Activated CD8-positive, alpha-beta memory T cell treated with anti-CD3 and anti-CD28 coated beads for 24 hours (primary cell): Measurements from ENCODE around the gene UBAC2.

Source experiments
- DNase-seq: peaks from one replicate; pipeline ENCODE4 v3.0.0-alpha.2; 2020

UBAC2 gene

GRCh38 chr13:99272481-99272880, 71.8 kb downstream of the UBAC2 start:
- no peak for DNase-seq

- no peak for DNase-seq
Observed at GRCh38 chr13:99273128-99273527, 72.5 kb downstream of the UBAC2 start.

GRCh38 chr13:99275093-99275469, 74.4 kb downstream of the UBAC2 start:
- DNase-seq = no peak

GRCh38 chr13:99276706-99277105, 76.1 kb downstream of the UBAC2 start:
- no peak for DNase-seq

- DNase-seq = no peak
Observed at GRCh38 chr13:99277629-99278028, 77.0 kb downstream of the UBAC2 start.

GRCh38 chr13:99278200-99278599, 77.5 kb downstream of the UBAC2 start:
- DNase-seq = no peak

- no peak for DNase-seq
Observed at GRCh38 chr13:99278843-99279242, 78.2 kb downstream of the UBAC2 start.

DNA sequence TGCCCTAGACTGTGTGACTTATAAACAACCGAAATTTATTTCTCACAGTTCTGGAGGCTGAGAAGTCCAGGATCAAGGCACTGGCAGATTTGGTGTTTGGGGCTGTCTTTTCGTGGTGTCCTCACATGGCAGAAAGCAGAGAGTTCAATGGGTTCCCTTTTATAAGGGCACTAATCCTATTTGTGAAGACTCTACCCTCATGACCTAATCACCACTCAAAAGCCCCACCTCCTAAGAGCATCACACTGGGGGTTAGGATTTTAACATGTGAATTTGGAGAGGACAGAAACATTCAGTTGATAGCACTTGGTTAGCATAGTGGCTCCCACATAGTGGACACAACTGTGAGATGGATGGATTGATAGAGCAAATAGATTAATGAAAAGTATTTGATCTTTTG, 79.0 kb downstream of the UBAC2 start:
- DNase-seq = no peak

GRCh38 chr13:99280166-99280565, 79.5 kb downstream of the UBAC2 start:
- no peak for DNase-seq

DNA sequence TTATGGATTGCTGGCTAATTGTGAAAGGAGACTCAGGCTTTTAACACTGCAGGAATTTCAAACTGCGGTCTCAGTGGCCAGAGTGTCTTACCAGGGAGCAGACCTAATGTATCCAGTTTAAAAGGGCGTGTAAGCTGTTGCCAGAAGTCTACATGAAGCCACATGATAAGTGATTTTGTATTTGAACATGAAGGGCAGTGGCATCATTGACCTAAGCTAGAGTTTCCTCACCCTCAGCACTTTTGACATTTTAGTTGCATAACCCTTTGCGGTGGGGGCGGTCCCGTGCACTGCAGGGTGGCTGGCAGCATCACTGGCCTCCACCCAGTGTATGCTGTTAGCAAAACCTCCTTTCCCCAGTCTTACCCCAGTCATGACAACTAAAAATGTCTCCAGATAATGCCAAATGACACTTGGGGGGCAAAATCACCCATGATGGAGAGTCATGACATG, 81.2 kb downstream of the UBAC2 start:
- no peak for DNase-seq

DNA sequence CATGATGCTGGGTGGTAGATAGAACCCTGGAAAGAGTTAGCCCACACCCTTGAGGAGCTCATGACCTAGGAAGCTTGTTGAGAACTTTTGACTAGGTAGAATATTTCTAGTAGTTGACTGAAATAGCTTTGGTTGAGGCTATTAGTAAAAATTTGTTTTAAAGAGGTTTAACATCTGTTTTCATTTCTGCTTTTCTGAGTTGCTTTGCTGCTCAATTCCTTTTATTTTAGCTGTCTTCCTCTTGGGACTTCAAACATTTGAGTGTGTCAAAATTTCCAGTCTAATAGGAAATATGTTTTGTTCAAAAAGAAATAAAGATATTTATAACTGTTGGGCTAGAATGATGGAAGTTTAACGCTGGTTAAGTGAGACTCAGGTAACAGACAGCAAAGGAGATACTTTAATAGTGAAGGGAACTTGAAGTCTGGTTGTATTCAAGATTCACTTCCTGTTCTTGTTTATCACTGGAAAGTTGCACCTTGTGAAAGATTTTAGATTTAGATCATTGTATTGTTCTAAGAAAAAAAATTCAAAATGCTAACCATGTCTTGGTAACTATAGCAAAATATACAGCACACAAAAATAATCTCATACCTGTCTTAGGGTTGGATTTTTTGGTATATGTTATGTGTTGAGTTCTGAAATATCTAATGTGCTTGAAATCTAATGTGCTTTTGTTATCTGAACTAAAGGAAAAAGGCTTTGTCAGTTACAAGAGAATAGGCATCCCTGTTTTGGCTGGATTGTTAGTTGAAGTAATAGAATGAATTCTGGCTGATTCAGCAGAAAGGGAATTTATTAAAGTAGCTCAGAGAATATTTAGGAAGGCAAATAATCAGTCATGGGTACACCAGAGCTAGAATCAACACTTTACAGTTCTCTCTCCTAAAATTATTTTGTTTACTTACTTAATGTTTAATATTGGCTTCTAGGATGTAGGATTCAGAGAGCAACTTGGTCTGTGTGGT, 81.9 kb downstream of the UBAC2 start:
- DNase-seq = no peak

DNA sequence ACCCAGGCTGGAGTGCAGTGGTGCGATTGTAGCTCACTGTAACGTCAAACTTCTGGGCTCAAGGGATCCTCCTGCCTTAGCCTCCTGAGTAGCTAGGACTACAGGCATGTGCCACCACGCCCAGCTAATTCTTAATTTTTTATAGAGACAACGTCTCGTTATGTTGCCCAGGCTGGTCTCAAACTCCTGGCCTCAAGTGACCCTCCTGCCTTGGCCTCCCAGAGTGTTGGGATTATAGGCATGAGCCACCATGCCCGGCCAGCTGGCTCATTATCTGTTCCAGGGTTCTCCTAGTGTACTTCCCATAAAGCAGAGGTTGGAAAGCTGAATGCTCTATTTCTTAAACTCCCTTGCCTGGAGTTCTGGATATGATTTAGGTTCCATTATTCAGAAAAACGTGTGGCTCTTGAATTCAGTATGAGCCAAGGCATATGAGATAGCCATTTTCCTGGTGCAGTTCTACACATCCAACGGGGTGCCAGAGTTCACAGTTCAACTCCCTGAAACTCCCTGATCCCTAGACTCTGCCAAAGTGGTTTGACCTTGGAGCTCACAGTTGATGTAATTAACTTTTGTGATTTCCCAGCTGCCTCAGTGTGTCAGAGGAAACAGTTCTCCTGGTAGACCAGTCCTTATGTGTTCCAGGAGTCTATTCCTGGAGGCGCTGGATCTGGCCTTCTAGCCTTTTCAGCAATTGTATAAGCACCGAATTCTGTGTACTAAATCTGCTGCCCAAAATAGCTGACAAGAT, 85.0 kb downstream of the UBAC2 start:
- DNase-seq = no peak

GRCh38 chr13:99287551-99287950, 86.9 kb downstream of the UBAC2 start:
- no peak for DNase-seq

DNA sequence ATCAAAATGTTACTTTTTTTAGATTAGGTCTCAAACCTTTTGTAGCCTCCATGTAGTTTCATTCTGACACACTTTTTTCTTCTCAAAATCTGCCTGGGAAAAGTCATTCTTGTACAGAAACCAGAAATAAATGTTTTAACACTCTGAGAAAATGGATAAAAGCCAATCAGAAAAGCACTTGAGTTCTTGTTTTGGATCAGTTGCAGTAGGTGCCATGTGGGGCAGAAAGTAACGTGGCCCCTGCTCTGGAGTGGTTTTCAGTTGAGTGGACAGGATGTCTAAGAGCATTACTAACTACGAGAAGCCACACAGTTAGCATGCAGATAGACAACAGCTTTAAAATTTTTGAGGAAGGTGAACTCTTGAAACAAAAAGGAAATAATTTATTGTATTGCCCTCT, 87.4 kb downstream of the UBAC2 start:
- DNase-seq = no peak

DNA sequence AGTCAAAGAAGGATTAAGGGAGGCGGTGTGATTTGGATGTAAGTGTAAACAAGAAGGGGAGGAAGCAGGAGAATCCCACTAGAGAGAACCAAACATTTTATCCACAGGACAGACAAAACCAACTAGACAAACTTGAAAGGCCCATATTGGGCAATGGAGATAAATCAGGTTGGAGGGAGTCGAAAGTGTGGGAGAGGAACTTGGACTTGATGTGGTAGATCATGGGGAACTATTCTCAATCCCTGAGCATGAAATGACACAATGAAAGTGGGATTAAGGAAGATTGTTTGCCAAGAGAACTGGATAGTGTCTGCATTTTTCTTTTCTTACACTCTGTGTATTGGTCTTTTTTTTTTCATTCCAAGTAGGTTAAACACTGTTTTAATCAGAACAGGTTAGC, 88.6 kb downstream of the UBAC2 start:
- no peak for DNase-seq

GRCh38 chr13:99289674-99290337, 89.2 kb downstream of the UBAC2 start:
- DNase-seq = no peak

DNA sequence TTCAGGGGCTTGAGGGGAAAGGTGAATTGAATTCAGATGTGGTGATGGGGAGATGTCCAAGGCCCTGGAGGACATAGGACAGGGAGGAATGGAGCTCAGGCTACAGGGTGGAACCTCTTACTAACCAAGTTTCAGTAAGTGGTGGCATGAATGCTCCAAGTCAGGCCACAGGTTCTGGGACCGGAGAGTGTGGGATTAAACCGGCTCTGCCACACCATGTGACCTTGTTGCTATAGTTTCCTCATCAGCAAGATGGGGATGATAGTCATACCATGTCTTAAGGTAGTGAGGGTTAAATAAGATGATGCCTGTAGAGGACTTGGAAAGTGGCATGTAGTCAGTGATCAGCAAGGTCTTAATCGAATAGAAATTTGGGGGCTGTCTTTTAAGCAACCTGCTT, 90.2 kb downstream of the UBAC2 start:
- no peak for DNase-seq

- DNase-seq = no peak
Observed at GRCh38 chr13:99293178-99293577, 92.5 kb downstream of the UBAC2 start.

DNA sequence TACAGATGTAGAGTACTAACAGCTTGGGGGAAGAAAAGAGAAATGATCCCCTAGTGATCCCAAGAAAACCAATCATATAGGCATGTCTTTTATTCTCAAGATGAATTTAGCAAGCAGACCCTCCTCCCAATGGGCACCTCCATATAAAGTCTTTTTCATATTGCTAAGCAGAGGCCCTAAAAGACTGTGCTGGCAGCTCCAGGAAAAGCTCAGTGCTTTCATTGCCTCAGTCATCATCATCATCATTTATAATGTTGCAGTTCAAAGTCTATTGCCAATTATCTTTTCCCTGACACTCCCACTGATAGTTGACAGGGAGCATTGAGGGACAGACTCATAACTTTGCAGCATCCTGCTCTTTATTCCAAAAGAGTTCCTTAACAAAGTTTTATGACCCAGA, 93.5 kb downstream of the UBAC2 start:
- no peak for DNase-seq

DNA sequence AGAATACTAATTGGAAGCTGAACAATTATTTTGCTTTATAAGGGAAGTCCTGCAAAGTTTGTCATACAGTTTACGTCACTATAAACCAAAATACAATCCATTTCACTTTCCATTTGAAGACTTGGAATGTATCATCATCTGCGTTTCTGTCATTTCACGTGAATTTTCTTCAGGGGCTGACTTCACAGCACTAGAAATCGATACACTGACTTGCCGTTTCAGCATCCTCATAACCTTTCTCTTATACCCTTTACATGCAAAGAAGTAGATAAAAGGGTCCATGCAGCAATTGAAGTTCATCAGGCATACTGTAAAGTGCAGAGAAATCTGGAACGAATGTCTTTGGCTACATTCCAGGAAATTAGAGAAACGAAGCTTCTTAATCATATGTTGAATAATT, 94.3 kb downstream of the UBAC2 start:
- DNase-seq = no peak

- DNase-seq = no peak
Observed at GRCh38 chr13:99295488-99296252, 95.0 kb downstream of the UBAC2 start.

DNA sequence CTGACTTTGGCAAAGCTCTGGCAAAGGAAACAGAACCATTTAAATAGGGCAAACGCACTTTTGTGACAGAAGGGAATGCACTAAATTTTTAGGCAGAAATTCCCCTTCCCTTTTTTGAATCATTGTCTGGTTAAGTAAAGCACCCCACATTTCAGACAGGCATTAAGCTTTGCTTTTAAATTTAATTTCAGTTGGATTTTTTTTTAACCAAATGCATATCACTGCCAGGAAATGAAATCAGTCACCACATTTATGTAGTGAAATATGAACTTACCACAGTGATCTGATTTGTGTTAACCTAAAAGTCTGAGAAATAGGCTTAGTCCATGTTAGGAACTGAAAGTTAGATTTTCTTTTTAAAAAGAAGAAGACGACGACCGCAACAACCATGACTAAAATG, 95.7 kb downstream of the UBAC2 start:
- no peak for DNase-seq

- no peak for DNase-seq
Observed at GRCh38 chr13:99297331-99297730, 96.7 kb downstream of the UBAC2 start.
